ENCODE data around the gene STK38. TPM values are rescaled to one million over a fixed set of nuclear protein-coding genes. Genes with fewer than 3 reads are reported as not detected.

STK38 gene
- total RNA-seq, 1 donor from 2014 or later, result 10.5 TPM

Other genes starting within 250 kb of the STK38 start
- gene BNIP5, start 210.6 kb downstream of the STK38 start, total RNA-seq, result not detected in 2 replicates
- 0.13 TPM in 2 replicates for gene ETV7, start 159.8 kb downstream of the STK38 start, total RNA-seq
- gene PXT1, start 104.6 kb downstream of the STK38 start, total RNA-seq, result under 0.01 and 0.13 TPM in 2 replicates
- gene KCTD20, start 104.5 kb downstream of the STK38 start, total RNA-seq, result 92.0 and 106 TPM in 2 replicates
- 227 and 298 TPM in 2 replicates for gene SRSF3, start 46.9 kb upstream of the STK38 start, total RNA-seq
- 116 and 156 TPM in 2 replicates for gene CDKN1A, start 131.2 kb upstream of the STK38 start, total RNA-seq
- gene RAB44, start 150.3 kb upstream of the STK38 start, total RNA-seq, result under 0.01 TPM in 2 replicates